HCT116 (cell line): ENCODE data around the gene MED9. TPM values are rescaled to one million over a fixed set of nuclear protein-coding genes. Genes with fewer than 3 reads are reported as not detected.

Source experiments
- ATAC-seq: fragments of 200-7000 bp; cut with Tn5 transposase; 2 replicates; pipeline ENCODE4 v1.9.1; 2020; ENCODE audit warnings: mild to moderate bottlenecking, moderate library complexity
- BruUV-seq: library from RNA; stranded (reverse); fragments of 400-500 nt; replicated peaks from 2 replicates; lab custom pipeline; 2021; lab: Mats Ljungman, UMichigan
- CTCF ChIA-PET: fragments of 300-600 bp; sonication (Branson Sonifier 250); formaldehyde crosslinking; loops from one replicate; lab custom pipeline; 2021; ENCODE audit warnings: antibody characterized with exemption; lab: Charles Lee
- POLR2A ChIA-PET: fragments of 300-600, 350-600 bp; sonication (Branson Sonifier 250); formaldehyde crosslinking; loops from one replicate; lab custom pipeline; 2021; ENCODE audit warnings: antibody characterized with exemption; lab: Charles Lee
- RAD21 ChIA-PET, 2 experiments: fragments of 300-600 bp; sonication (Branson Sonifier 250); formaldehyde crosslinking; loops; one replicate each; lab custom pipeline; 2023; ENCODE audit warnings: low total read pairs in 2 of 2; ENCODE audit not compliant: uncharacterized antibody in 2 of 2, unreplicated experiment in 2 of 2, low non-redundant PET in 1 of 2; lab: Charles Lee
- DNase-seq: peaks from one replicate; pipeline ENCODE4 v3.0.0-alpha.2; 2010; ENCODE audit warnings: low read depth, low spot score
- H2AFZ ChIP-seq: fragments of 200-600 bp; shearing (Covaris generic), sonication (generic); 2 replicates; pipeline ENCODE4 v1.6.1; 2017; ENCODE audit warnings: low read depth, mixed run types, mixed read lengths, antibody characterized with exemption, low read length; ENCODE audit not compliant: poor library complexity, severe bottlenecking
- H3K27ac ChIP-seq: 2 replicates; pipeline ENCODE4 v1.5.1; 2012; ENCODE audit warnings: low read depth, low read length
- H3K27me3 ChIP-seq: fragments of 200-600 bp; sonication (generic); 2 replicates; pipeline ENCODE4 v1.6.1; 2016; ENCODE audit warnings: mixed run types, low read length, mixed read lengths; ENCODE audit not compliant: insufficient read depth
- H3K36me3 ChIP-seq, 2 experiments: fragments of 200-500 bp in 1 of 2; fragments of 200-600 bp in 1 of 2; sonication (Bioruptor generic) in 1 of 2; sonication (generic) in 1 of 2; 2 replicates each; pipeline versions ENCODE4 v1.5.1 to v1.6.1; 2014 to 2016; ENCODE audit warnings: low read length in 2 of 2, inconsistent platforms in 1 of 2, mixed read lengths in 1 of 2, mixed run types in 1 of 2; ENCODE audit not compliant: insufficient read depth in 2 of 2, control insufficient read depth in 1 of 2
- H3K4me1 ChIP-seq, 2 experiments: fragments of 200-600 bp in 1 of 2; sonication (generic) in 1 of 2; 2 replicates each; pipeline versions ENCODE4 v1.5.1 to v1.6.1; 2012 to 2017; ENCODE audit warnings: low read length in 2 of 2, inconsistent platforms in 1 of 2, mild to moderate bottlenecking in 1 of 2, mixed read lengths in 1 of 2, mixed run types in 1 of 2, moderate library complexity in 1 of 2; ENCODE audit not compliant: insufficient read depth in 2 of 2, control insufficient read depth in 1 of 2
- H3K4me2 ChIP-seq: fragments of 200-600 bp; sonication (generic); 2 replicates; pipeline ENCODE4 v1.6.1; 2017; ENCODE audit warnings: mixed run types, low read length, mixed read lengths
- H3K4me3 ChIP-seq, 2 experiments: fragments of 200-600 bp in 1 of 2; sonication (generic) in 1 of 2; replicated peaks in 1 of 2; 2 replicates each; pipeline ENCODE4 v1.5.1; 2011 to 2016; ENCODE audit warnings: low read length in 2 of 2, control low read depth in 1 of 2, low read depth in 1 of 2, mild to moderate bottlenecking in 1 of 2, mixed read lengths in 1 of 2, mixed run types in 1 of 2
- H3K79me2 ChIP-seq: fragments of 200-600 bp; sonication (generic); 2 replicates; pipeline ENCODE4 v1.6.1; 2017; ENCODE audit warnings: mild to moderate bottlenecking, mixed run types, low read length, moderate library complexity, mixed read lengths; ENCODE audit not compliant: insufficient read depth
- H3K9ac ChIP-seq: fragments of 200-600 bp; sonication (generic); 2 replicates; pipeline ENCODE4 v1.6.1; 2016; ENCODE audit warnings: low read length, mixed read lengths
- H3K9me2 ChIP-seq: fragments of 200-600 bp; sonication (generic), shearing (Covaris generic); 2 replicates; pipeline ENCODE4 v1.6.1; 2017; ENCODE audit warnings: mixed run types, mild to moderate bottlenecking, moderate library complexity; ENCODE audit not compliant: insufficient read depth
- H3K9me3 ChIP-seq, 2 experiments: fragments of 200-500 bp in 1 of 2; fragments of 200-600 bp in 1 of 2; sonication (Bioruptor generic) in 1 of 2; sonication (generic) in 1 of 2; 2 replicates each; pipeline ENCODE4 v1.6.1; 2014 to 2017; ENCODE audit warnings: low read length in 2 of 2, mixed read lengths in 2 of 2, inconsistent platforms in 1 of 2, low read depth in 1 of 2, mild to moderate bottlenecking in 1 of 2, mixed run types in 1 of 2, moderate library complexity in 1 of 2; ENCODE audit not compliant: control insufficient read depth in 1 of 2, insufficient read depth in 1 of 2
- H4K20me1 ChIP-seq: fragments of 200-600 bp; sonication (generic), shearing (Covaris generic); 2 replicates; pipeline ENCODE4 v1.6.1; 2017; ENCODE audit warnings: mixed run types, mild to moderate bottlenecking, moderate library complexity; ENCODE audit not compliant: insufficient read depth
- ELF1 ChIP-seq: IDR thresholded peaks from 2 replicates; pipeline ENCODE4 v1.6.1; 2012; ENCODE audit warnings: low read depth, borderline replicate concordance
- FOSL1 ChIP-seq: IDR thresholded peaks from 2 replicates; pipeline ENCODE4 v1.6.1; 2012; ENCODE audit warnings: low read depth
- JUND ChIP-seq: IDR thresholded peaks from 2 replicates; pipeline ENCODE4 v1.6.1; 2012
- POLR2A ChIP-seq: IDR thresholded peaks from 2 replicates; pipeline ENCODE4 v1.7.0; 2011; ENCODE audit warnings: borderline replicate concordance; ENCODE audit not compliant: insufficient read depth, insufficient read length; ENCODE audit errors: extremely low read depth
- POLR2AphosphoS5 ChIP-seq: IDR thresholded peaks from 2 replicates; pipeline ENCODE4 v1.6.1; 2011; ENCODE audit warnings: mild to moderate bottlenecking, low read depth, low read length, moderate library complexity
- RAD21 ChIP-seq: IDR thresholded peaks from 2 replicates; pipeline ENCODE4 v1.6.1; 2012; ENCODE audit warnings: low read depth, mild to moderate bottlenecking
- SIN3A ChIP-seq: IDR thresholded peaks from 2 replicates; pipeline ENCODE4 v1.6.1; 2012; ENCODE audit warnings: low read depth
- SP1 ChIP-seq: IDR thresholded peaks from 2 replicates; pipeline ENCODE4 v1.6.1; 2012; ENCODE audit warnings: low read depth
- TCF7L2 ChIP-seq: IDR thresholded peaks from 2 replicates; pipeline ENCODE4 v1.7.0; 2011; ENCODE audit warnings: borderline replicate concordance, inconsistent platforms; ENCODE audit not compliant: insufficient read depth, insufficient read length; ENCODE audit errors: extremely low read depth
- ZFX ChIP-seq: fragments of 450-650 bp; IDR thresholded peaks from 2 replicates; pipeline ENCODE4 v1.6.1; 2017
- intact Hi-C: fragments of 100-400 bp; cut with micrococcal nuclease; formaldehyde crosslinking; loops from 2 replicates; pipeline ENCODE4 v1.10.0; 2022
- total RNA-seq: library from RNA; stranded (reverse); gene quantifications from one replicate; pipeline ENCODE4 v1.2.1, GENCODE V29; 2021; ENCODE audit not compliant: unreplicated experiment
- TF ChIP-seq, protein P1 (sequence below): IDR thresholded peaks from 2 replicates; pipeline ENCODE4 v1.6.1; 2011; ENCODE audit warnings: mild to moderate bottlenecking, low read length, moderate library complexity; ENCODE audit not compliant: insufficient replicate concordance; ENCODE audit errors: extremely low read depth
- TF ChIP-seq, protein P2 (sequence below): IDR thresholded peaks from 2 replicates; pipeline ENCODE4 v1.6.1; 2012

The MED9 gene
- total RNA-seq, 1 experiment from 2014 or later, result 13.9 TPM

DNA sequence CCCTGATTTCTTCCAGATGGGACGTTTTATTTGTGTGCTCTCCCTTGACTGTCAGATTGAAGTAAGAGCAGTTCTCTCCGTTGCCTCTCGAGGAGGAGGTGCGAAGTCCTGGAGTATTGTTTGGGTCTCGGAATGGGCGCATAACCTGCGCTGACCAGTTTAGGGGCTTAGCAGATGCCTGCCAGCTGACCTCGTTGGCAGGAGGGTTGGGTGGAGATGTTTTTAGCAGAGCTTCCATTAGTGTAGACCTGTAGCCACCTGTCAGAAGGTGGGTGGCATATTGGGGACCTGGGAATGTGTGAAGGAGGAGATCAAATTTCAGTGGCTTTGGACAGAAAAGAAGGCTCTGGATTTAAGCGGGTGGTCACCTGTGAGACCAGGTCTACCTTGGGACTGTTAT lies 15.8 kb downstream of the MED9 start:
- H2AFZ ChIP-seq, result no peak overlapping the region
- ATAC-seq, result no peak
- no peak for TF ChIP-seq SP1
- TF ChIP-seq, protein P1, sequence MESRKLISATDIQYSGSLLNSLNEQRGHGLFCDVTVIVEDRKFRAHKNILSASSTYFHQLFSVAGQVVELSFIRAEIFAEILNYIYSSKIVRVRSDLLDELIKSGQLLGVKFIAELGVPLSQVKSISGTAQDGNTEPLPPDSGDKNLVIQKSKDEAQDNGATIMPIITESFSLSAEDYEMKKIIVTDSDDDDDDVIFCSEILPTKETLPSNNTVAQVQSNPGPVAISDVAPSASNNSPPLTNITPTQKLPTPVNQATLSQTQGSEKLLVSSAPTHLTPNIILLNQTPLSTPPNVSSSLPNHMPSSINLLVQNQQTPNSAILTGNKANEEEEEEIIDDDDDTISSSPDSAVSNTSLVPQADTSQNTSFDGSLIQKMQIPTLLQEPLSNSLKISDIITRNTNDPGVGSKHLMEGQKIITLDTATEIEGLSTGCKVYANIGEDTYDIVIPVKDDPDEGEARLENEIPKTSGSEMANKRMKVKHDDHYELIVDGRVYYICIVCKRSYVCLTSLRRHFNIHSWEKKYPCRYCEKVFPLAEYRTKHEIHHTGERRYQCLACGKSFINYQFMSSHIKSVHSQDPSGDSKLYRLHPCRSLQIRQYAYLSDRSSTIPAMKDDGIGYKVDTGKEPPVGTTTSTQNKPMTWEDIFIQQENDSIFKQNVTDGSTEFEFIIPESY, result no peak
- TF ChIP-seq, all 23 proteins: peak for 0
- Histone ChIP-seq H3K9me3 (no peaks in the 10 kb centered on the region), H3K27ac (no peak overlapping the region), H4K20me1 (no peaks in the 10 kb centered on the region), H3K9ac (no peak overlapping the region), H3K79me2 (peaks cover 20% of the 10 kb centered on the region), H3K9me2 (no peaks in the 10 kb centered on the region), H3K4me1 (peaks cover 0 to 15% of the 10 kb centered on the region in 2 experiments; a peak in 2 of 4 replicates), H3K4me3 (no peak overlapping the region), H3K4me2 (no peak overlapping the region), H3K36me3 (peaks cover 3 to 22% of the 10 kb centered on the region in 2 experiments; a peak in 3 of 4 replicates), H3K27me3 (no peaks in the 10 kb centered on the region)
- intact Hi-C loops, result no loop called here
- no peak for DNase-seq
- POLR2A ChIA-PET, result no interaction called here
- RAD21 ChIA-PET, result no interaction called here
- CTCF ChIA-PET, result no interaction called here
- TSS peak; percentile 23 for BruUV-seq

DNA sequence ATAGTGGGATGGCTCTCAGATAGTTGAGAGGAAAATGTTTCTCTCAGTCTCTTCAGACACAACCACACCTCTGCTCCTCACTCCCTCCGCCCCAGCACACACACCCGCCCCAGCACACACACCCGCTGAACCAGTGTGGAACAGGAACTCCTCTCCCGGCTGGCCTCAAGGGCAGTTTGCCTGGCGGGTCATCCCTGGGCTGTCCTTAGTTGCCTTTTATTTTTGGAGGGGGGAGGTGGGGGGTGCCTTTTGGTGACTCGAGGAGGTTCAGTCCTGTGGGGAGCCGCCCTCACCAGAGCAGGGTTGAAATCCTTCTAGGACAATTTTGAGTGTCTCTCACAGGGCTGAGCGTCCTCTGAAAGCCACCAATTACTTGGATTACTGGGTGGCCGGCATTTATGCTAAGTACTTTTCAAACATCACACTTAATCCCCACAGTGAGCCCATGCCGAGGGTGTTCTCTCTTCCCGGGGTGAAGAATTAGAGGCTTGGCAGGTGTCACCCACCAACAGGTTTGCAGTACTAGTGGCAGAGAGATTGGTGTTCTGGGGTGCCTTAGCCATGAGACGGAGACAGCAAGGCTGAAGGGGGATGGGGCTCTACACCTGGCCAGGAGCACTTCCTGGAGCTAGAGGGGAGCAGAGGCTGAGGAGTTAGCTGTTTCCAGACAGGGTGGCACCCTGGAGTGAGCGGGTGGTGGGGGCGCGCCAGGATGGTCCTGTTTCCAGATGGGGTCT lies 16.6 kb downstream of the MED9 start:
- no peak overlapping the region for H3K9ac ChIP-seq
- CTCF ChIA-PET, result no interaction called here
- no peak overlapping the region for H3K27ac ChIP-seq
- H4K20me1 ChIP-seq, result no peaks in the 10 kb centered on the region
- peaks cover 12% of the 10 kb centered on the region for H3K79me2 ChIP-seq
- H3K4me3 ChIP-seq, result no peak overlapping the region
- no peak overlapping the region for H2AFZ ChIP-seq
- POLR2A ChIA-PET, result no interaction called here
- BruUV-seq, result no TSS peak
- RAD21 ChIA-PET, result no interaction called here
- ATAC-seq (no peak), DNase-seq (no peak)
- H3K4me2 ChIP-seq, result no peak overlapping the region
- H3K9me2 ChIP-seq, result no peaks in the 10 kb centered on the region
- H3K9me3 ChIP-seq, result no peaks in the 10 kb centered on the region
- no peaks in the 10 kb centered on the region for H3K27me3 ChIP-seq
- TF ChIP-seq POLR2AphosphoS5, result no peak
- TF ChIP-seq TCF7L2, result no peak
- TF ChIP-seq, protein P2, sequence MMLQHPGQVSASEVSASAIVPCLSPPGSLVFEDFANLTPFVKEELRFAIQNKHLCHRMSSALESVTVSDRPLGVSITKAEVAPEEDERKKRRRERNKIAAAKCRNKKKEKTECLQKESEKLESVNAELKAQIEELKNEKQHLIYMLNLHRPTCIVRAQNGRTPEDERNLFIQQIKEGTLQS, result no peak
- TF ChIP-seq ZFX, result no peak
- no peak for TF ChIP-seq ELF1
- no peak for TF ChIP-seq RAD21
- TF ChIP-seq SIN3A, result no peak
- no peak for TF ChIP-seq POLR2A
- TF ChIP-seq JUND, result no peak
- no peak for TF ChIP-seq FOSL1
- intact Hi-C loops, result no loop called here
- peaks cover 0 to 14% of the 10 kb centered on the region in 2 experiments; a peak in 2 of 4 replicates for H3K36me3 ChIP-seq
- H3K4me1 ChIP-seq, result peaks cover 0 to 15% of the 10 kb centered on the region in 2 experiments; a peak in 2 of 4 replicates
